ENCODE measurements around the gene GOLGA6L24.
"Not testable (repeated sequence)": the region's sequence is repeated elsewhere in the genome, so short reads cannot be mapped to it uniquely, and the experiment has no call there.

The GOLGA6L24 gene, protein sequence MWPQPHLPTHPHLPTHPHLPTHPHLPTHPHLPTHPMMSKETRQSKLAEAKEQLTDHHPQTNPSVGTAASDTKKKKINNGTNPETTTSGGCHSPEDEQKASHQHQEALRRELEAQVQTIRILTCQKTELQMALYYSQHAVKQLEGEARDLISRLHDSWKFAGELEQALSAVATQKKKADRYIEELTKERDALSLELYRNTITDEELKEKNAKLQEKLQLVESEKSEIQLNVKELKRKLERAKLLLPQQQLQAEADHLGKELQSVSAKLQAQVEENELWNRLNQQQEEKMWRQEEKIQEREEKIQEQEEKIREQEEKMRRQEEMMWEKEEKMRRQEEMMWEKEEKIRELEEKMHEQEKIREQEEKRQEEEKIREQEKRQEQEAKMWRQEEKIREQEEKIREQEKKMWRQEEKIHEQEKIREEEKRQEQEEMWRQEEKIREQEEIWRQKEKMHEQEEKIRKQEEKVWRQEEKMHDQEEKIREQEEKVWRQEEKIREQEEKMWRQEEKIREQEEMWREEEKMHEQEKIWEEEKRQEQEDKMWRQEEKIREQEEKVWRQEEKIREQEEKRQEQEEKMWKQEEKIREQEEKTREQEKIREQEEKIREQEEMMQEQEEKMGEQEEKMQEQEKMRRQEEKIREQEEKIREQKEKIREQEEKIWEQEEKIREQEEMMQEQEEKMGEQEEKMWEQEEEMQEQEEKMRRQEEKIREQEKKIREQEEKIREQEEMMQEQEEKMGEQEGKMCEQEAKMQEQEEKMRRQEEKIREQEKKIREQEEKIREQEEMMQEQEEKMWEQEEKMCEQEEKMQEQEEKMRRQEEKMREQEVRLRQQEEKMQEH

DNA sequence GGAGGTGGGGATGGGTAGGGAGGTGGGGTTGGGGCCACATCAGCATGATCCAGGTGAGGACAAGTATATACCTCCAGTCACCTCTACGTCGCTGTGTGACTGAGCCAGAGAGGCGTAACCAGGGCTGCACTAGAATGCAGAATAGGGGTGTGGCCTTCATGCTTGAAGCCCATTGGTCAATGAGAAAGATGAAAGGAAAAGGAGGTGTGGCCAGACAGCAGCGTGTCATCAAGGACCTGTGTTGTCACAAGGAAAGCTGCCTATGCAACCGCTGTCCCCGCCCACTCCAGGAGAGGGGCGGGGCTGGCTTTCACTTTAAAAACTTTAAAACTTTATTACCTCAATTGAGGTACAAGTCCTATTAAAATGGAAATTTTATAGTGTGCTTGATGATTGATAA, at the start of gene GOLGA6L24:
Gene GOLGA6L24, minus strand, starts transcription at position 101 of the 400 bp plus-strand sequence. Its CDS starts 61 bp downstream, at position 40.
- not testable (repeated sequence) for DNase-seq (ENCODE audit: low read depth in 2 of 3, low spot score in 2 of 3)

DNA sequence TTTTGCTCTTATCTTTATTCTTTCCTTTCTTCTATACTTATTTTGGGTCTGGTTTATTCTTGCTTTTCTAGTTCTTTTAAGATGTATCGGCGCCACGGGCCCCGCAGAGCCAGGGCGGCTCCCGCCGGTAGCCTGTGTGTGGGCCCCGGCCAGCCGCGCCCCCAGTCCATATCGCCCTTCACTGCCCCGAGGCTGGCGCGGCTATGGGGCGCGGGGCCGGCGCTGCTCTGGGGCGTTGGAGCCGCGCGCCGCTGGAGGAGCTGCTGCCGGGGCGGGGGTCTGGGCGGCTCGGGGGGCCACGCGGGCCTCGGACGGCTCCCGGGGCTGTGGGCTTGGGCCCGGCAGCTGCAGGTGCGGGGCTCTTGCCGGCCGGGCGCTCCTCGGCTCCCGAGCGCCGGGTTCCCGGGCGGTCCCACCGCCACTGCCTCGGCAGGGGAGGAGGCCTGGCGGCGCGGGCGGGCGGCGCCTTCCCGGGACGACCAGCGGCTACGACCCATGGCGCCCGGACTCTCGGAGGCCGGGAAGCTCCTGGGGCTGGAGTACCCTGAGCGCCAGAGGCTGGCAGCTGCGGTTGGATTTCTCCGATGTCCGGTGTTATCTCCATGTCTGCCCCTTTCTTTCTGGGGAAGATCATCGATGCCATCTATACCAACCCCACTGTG, 45.0 kb upstream of the GOLGA6L24 start:
- not testable (repeated sequence) for DNase-seq (ENCODE audit: low read depth in 2 of 3, low spot score in 2 of 3)

DNA sequence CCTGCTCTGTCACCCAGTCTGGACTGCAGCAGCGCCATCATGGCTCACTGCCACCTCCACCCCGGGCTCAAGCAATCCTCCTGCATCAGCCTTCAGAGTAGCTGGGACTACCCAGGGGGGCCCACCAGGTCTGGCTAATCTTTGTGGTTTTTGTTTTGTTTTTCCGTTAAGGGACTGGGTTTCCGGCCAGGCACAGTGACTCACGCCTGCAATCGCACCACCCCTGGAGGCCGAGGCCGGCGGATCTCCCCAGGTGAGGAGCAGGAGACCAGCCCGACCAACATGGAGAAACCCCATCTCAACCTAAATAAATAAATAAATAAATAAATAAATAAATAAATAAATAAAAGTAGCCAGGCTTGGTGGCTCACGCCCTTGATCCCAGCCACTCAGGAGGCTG, 38.1 kb upstream of the GOLGA6L24 start:
- not testable (repeated sequence) for DNase-seq (ENCODE audit: low read depth in 2 of 3, low spot score in 2 of 3)

DNA sequence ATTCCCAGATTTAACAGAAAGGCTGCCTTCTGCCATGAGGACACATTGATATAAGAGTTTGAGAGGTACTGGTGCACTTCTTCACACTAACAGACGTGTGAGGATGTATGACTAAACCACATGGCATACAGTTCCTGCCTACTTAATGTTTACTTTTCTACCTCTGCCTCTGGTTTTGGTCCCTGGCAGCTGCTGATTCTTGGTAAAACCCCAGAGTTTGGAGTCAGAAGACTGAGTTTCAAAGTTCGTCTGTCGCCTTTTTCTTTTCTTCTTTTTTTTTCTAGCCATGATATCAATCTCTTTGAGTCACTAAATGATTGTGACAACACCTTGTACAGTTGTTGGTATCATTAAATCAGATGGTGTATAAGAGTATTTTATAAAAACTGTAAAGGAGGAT, 22.2 kb upstream of the GOLGA6L24 start:
- DNase-seq (ENCODE audit: low read depth in 2 of 3, low spot score in 2 of 3), result not testable (repeated sequence)

DNA sequence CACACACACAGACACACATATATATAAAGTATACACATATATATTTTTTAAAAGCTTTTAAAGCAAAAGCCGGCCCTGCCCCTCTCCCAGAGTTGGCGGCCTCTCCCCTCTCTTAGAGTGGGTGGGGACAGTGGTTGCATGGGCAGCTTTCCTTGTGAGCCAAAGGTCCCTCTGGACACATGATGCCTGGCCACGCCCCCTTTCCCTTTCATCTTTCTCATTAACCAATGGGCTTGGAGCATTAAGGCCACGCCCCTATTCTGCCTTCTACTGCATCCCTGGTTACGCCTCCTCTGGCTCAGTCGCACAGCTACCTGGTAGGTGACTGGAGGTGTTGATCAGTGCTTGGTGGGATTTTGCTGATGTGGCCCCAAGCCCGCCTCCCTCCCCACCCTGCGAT, 20.5 kb upstream of the GOLGA6L24 start, which contains the start of gene GOLGA8F:
Gene GOLGA8F, plus strand, starts transcription at position 301 of the 400 bp plus-strand sequence. Its CDS starts 98 bp downstream, at position 399.
- DNase-seq (ENCODE audit: low read depth in 2 of 3, low spot score in 2 of 3), result not testable (repeated sequence)

DNA sequence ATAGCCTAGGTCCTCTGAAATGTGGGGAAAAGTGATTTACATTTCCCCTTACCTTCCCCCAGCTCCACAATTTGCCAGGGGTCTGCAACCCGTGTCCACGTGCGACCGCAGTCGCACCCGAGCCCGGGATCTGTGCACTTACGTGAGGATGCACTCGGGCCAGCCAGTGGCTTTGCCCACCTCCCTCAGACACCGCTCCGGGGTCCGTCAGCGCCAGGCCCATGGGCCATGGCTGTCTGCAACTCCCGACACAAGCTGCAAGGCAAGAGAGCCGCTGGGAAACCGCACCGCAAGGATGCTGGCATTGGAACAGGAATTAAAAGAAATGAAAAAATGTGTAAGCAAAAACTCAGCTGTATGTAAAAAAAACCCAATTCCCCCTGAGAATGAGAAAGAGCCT, 7.6 kb upstream of the GOLGA6L24 start:
- not testable (repeated sequence) for DNase-seq (ENCODE audit: low read depth in 2 of 3, low spot score in 2 of 3)

DNA sequence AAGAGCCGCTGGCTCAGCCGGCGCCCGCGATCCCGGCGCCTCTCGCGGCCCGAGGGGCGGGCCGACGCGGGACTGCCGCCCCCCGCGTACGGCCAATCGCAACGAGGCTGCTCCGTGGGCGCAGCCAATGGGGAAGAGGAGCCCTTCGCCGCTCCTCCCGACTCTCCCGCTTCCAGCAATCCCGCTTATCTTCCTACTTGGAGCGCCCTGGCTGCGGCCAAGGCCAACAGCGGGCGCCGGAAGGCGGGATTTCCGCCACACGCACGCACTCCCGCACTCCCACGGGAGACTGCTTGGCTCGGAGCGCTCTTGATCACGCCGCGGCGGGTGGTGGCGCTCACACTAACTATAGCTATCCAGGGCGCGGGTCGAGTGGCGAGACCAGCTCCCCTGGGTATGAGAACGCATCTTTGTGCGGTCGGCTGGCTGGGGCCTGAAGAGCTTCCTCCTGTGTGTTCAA, 35.7 kb downstream of the GOLGA6L24 start, which contains the start of gene HERC2:
Gene HERC2, minus strand, starts transcription at position 51 of the 460 bp plus-strand sequence. CDS start 746 bp downstream, outside the sequence.
- DNase-seq (ENCODE audit: low read depth in 2 of 3, low spot score in 2 of 3), result not testable (repeated sequence)

DNA sequence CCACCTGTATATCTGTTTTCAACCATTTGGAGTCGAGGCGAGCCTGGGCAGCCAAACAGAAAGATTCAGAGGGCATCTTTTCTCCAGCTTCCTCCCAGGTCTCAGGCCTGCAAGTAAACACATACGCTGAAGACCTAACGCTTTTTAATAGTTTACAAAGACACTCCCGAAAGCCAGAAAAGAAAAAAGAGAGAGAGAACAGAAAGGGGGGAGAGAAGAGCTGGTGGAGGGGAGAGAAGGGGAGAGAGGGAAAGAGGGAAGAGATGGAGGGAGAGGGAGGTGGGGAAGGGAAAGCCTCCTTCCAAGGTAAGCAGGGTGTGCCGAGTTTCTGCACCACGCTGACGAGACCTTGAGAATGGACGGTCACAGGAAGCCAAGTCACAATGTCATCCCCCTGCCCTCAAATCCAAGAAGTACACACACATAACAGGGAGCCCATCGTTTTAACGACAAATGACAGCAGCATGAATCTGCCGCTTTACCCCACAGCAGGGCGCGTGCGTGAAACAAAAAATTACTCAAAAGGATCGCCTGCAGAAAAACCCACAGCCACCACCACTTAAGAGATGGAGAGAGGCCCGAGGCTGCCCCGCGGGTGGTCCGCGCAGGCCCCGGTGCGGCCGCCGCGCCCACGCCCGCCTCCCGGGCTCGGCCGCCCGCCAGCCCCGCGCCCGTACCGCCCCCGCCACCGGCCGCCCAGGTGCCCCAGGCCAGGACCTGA, 36.4 kb downstream of the GOLGA6L24 start:
- DNase-seq (ENCODE audit: low read depth in 2 of 3, low spot score in 2 of 3), result not testable (repeated sequence)

DNA sequence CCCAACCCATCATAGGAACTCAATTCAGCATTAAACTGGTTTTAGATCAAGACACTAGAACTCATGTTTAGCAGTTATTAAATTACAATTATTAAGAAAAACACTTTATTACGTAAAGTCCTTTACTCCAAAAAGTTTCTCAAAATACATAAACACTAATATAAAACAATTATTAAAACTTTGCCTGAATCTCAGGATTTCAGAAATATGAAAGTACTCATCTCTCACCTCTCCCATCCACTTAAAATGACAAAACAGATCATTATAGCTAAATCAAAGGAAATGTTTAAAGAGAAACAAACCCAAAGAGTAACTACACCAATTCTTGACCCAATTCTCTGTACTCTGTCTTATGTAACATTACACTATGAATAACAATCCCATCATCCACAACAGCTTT, 38.2 kb downstream of the GOLGA6L24 start:
- not testable (repeated sequence) for DNase-seq (ENCODE audit: low read depth in 2 of 3, low spot score in 2 of 3)

DNA sequence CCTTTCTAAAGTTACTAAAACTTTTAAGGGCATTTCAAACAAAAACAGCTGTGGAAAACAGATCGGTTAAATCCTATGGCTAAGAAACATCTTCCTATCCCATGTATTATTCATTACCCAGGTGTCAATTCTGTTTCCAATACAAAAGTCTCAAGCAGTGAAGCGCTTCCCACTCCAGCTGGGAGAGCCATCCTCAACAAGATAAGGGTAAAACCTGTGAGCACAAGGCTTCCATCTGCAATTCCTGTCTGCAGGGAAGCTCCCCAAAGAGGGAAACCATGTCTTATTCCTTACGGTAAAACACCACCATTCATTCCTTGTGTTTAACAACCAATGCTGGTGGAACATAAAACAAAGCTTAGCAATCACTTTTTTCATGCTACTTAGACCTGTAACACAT, 39.1 kb downstream of the GOLGA6L24 start:
- not testable (repeated sequence) for DNase-seq (ENCODE audit: low read depth in 2 of 3, low spot score in 2 of 3)

DNA sequence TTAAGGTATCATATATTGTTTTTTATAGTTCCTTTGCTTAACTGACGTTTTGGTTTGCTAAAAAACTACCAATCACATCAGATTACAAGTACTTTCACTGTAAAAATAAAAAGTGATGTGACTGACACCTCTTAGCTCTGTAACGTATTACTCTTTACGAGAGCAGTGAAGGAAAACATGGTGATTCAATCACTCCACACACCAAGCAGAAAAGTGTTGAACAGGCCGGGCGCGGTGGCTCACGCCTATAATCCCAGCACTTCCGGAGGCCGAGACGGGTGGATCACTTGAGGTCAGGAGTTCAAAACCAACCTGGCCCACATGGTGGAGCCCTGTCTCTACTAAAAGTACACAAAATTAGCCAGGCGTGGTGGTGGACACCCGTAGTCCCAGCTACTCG, 39.8 kb downstream of the GOLGA6L24 start:
- not testable (repeated sequence) for DNase-seq (ENCODE audit: low read depth in 2 of 3, low spot score in 2 of 3)

DNA sequence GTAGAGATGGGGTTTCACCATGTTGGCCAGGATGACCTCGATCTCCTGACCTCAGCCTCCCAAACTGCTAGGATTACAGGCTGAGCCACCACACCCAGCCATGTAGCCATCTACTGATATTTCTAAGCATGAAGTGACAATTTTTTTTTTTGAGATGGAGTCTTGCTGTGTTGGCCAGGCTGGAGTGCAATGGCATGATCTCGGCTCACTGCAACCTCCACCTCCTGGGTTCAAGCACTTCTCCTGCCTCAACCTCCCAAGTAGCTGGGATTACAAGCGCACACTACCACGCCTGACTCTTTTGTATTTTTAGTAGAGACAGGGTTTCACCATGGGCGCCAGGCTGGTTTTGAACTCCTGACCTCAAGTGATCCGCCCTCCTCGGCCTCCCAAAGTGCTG, 40.9 kb downstream of the GOLGA6L24 start:
- not testable (repeated sequence) for DNase-seq (ENCODE audit: low read depth in 2 of 3, low spot score in 2 of 3)

DNA sequence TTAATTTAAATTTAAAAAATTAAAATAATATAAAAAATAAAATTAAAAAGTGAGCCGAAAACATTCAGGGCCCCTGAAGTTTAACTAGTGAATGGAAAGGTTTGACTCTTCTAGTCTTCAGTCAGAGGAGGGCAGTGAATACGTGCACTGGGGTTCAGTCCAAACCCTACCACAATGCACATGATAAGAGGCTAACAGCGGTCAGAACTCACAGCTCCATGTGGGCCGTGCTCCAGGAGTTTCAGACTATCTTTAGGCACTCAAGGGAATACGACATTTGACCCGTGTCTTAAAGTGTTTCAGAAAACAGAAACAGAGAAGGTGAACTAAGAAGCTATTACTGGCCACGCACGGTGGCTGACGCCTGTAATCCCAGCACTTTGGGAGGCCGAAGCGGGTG, 47.4 kb downstream of the GOLGA6L24 start:
- not testable (repeated sequence) for DNase-seq (ENCODE audit: low read depth in 2 of 3, low spot score in 2 of 3)

DNA sequence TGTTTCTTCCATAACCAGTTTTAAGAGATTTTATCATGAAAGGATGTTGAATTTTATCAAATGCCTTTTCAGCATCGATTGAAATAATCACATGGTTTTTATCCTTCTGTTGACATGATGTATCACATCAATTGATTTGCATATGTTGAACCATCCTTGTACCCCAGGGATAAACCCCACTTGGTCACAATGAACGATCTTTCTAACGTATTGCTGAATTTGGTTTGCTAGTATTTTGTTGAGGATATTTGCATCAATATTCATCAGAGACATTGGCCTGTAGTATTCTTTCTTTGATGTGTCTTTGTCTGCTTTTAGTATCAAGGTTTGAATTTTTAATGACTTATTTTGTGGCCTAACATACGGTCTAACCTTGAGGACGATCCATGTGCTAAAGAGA, 49.2 kb downstream of the GOLGA6L24 start:
- DNase-seq (ENCODE audit: low read depth in 2 of 3, low spot score in 2 of 3), result not testable (repeated sequence)
